ENCODE measurements around the gene MDM4. TPM values are rescaled to one million over a fixed set of nuclear protein-coding genes. Genes with fewer than 3 reads are reported as not detected.

MDM4 gene
- total and polyA plus RNA-seq, 8 donors = 13.5 to 53.0 (median 35.9) TPM

GRCh38 chr1:204562075-204562990, 46.1 kb downstream of the MDM4 start:
- H3K9me3 ChIP-seq = no peaks in the 10 kb centered on the region
- H3K27ac ChIP-seq = no peak overlapping the region
- DNase-seq = no peak
- 92 to 93% methylated on average over 32 to 37 of the region's 37 CpGs for WGBS, 2 donors
- no peak overlapping the region for H3K4me3 ChIP-seq
- no peak for FAIRE-seq
- no peaks in the 10 kb centered on the region for H3K36me3 ChIP-seq
- no peaks in the 10 kb centered on the region for H3K4me1 ChIP-seq
- intact Hi-C loops (cut with DNase I) = loop anchor here in 1 of 3 donors (10.0 kb wide), 2 partner anchors 192 to 242 kb away; no protein-coding TSS in a partner anchor
- TF ChIP-seq CTCF (IDR thresholded peaks at IDR 0.05) = no peak
- no peaks in the 10 kb centered on the region for H3K27me3 ChIP-seq
- ATAC-seq = no peak

GRCh38 chr1:204563307-204563706, 47.1 kb downstream of the MDM4 start:
- ATAC-seq = no peak
- intact Hi-C loops (cut with DNase I) = loop anchor here in 1 of 3 donors (10.0 kb wide), 2 partner anchors 191 to 241 kb away; no protein-coding TSS in a partner anchor

GRCh38 chr1:204563780-204564179, 47.6 kb downstream of the MDM4 start:
- no peaks in the 10 kb centered on the region for H3K4me1 ChIP-seq
- intact Hi-C loops (cut with DNase I) = loop anchor here in 1 of 3 donors (10.0 kb wide), 2 partner anchors 191 to 241 kb away; no protein-coding TSS in a partner anchor
- no peak for FAIRE-seq
- no peaks in the 10 kb centered on the region for H3K27me3 ChIP-seq
- DNase-seq = no peak
- no peaks in the 10 kb centered on the region for H3K36me3 ChIP-seq
- WGBS, 2 donors = 68 to 78% methylated on average over 3 of the region's 3 CpGs
- no peak for TF ChIP-seq CTCF (IDR thresholded peaks at IDR 0.05)
- H3K27ac ChIP-seq = no peak overlapping the region
- no peak overlapping the region for H3K4me3 ChIP-seq
- no peaks in the 10 kb centered on the region for H3K9me3 ChIP-seq
- ATAC-seq = no peak

More at GRCh38 chr1:204563307-204563706, 47.1 kb downstream of the MDM4 start:
- Histone ChIP-seq H3K36me3 (no peaks in the 10 kb centered on the region), H3K27ac (no peak overlapping the region), H3K4me3 (no peak overlapping the region), H3K27me3 (no peaks in the 10 kb centered on the region), H3K9me3 (no peaks in the 10 kb centered on the region), H3K4me1 (no peaks in the 10 kb centered on the region)
- DNase-seq (no peak), FAIRE-seq (no peak)
- TF ChIP-seq CTCF (IDR thresholded peaks at IDR 0.05) = no peak
- WGBS, 2 donors = 92 to 94% methylated on average over 4 of the region's 4 CpGs

- ATAC-seq = no peak
- FAIRE-seq = no peak
- Histone ChIP-seq H3K4me1 (no peaks in the 10 kb centered on the region), H3K4me3 (no peak overlapping the region), H3K27me3 (no peaks in the 10 kb centered on the region), H3K27ac (no peak overlapping the region), H3K36me3 (no peaks in the 10 kb centered on the region), H3K9me3 (no peaks in the 10 kb centered on the region)
- WGBS, 2 donors = 30 to 38% methylated on average over 4 of the region's 4 CpGs
- intact Hi-C loops (cut with DNase I) = loop anchor here in 1 of 3 donors (10.0 kb wide), 2 partner anchors 190 to 240 kb away; no protein-coding TSS in a partner anchor
- no peak for TF ChIP-seq CTCF (IDR thresholded peaks at IDR 0.05)
- DNase-seq = no peak
These were observed 48.6 kb downstream of the MDM4 start for GRCh38 chr1:204564835-204565234.
